Measurements from ENCODE around the gene CASP2. TPM values are rescaled to one million over a fixed set of nuclear protein-coding genes. Genes with fewer than 3 reads are reported as not detected.

The CASP2 gene
- total RNA-seq, 1 donor from 2014 or later = 18.6 TPM

GRCh38 chr7:143296686-143297085 lies 8.5 kb downstream of the CASP2 start:
- DNase-seq = no peak

GRCh38 chr7:143299346-143299745 lies 11.2 kb downstream of the CASP2 start:
- no peak for DNase-seq

GRCh38 chr7:143299840-143300239 lies 11.7 kb downstream of the CASP2 start:
- DNase-seq = no peak

DNA sequence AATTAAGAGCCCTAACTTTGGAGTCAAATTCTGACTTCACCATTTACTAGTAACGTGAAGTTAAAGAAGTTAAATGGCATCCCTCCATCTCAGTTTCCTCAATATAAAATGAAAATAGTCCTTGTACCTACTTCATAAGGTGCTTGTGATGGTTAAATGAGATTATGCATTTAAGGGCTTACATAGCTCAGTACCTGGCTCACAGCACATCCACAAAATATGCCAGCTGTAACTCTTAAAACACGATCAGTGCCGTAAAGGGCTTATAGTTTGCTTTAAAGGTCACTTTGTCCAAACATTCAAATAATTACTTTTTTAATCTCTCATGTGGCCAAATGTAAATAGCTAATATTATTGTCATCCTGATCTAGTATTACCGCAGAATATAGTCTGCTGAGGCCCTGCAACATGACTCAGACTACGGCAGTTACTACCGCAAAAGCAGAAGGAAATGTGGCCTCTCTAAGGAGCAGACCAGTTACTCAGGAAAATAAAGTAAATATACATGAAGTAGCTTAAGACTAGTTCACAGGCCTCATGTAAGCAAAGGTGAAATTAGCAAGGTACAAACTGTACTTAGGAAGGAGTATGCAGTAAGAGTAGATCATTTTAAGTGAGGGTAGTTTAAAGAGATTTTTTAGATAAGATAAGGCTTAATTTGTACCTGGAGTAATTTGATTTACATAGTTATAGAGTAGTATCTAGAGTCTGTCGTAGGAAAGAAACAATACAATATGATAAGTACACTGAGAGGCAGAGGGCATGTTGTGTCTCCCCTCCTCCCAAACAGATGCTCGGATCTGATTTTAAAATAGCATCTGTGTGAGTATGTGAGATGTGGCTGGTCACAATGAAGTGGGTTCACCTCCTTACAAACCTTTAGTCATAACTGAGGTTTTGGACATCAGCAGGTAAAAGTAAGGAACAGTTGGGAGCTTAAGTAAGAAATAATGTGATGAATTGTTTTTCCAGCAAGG lies 13.1 kb downstream of the CASP2 start:
- DNase-seq = no peak

DNA sequence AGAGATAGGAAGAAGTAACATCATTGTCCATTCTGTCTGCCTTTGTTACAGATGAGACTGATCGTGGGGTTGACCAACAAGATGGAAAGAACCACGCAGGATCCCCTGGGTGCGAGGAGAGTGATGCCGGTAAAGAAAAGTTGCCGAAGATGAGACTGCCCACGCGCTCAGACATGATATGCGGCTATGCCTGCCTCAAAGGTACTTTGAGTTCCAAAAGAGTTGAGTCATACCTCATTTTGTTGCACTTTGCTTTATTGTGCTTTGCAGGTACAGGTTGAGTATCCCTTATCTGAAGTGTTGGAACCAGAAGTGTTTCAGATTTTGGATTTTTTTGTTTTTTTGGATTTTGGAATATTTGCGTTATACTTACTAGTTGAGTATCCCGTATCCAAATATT lies 15.6 kb downstream of the CASP2 start:
- DNase-seq = no peak

GRCh38 chr7:143304938-143305337 lies 16.8 kb downstream of the CASP2 start:
- DNase-seq = no peak

DNA sequence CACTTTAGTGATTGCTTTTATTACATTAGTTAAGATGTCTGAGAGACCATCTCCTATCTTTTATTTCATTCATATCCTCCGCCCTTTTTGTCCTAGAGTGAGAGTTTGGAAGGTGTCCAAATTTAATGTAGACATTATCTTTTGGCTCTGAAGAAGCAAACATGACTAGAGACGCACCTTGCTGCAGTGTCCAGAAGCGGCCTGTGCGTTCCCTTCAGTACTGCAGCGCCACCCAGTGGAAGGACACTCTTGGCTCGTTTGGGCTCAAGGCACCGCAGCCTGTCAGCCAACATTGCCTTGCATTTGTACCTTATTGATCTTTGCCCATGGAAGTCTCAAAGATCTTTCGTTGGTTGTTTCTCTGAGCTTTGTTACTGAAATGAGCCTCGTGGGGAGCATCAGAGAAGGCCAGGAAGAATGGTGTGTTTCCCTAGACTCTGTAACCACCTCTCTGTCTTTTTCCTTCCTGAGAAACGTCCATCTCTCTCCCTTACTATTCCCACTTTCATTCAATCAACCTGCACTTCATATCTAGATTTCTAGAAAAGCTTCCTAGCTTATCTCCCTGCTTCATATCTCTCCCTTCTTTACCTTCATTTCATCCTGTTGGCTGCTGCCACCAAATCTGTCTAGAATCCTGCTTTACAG lies 17.4 kb downstream of the CASP2 start:
- no peak for DNase-seq

GRCh38 chr7:143308632-143309031 lies 20.5 kb downstream of the CASP2 start:
- DNase-seq = no peak

DNA sequence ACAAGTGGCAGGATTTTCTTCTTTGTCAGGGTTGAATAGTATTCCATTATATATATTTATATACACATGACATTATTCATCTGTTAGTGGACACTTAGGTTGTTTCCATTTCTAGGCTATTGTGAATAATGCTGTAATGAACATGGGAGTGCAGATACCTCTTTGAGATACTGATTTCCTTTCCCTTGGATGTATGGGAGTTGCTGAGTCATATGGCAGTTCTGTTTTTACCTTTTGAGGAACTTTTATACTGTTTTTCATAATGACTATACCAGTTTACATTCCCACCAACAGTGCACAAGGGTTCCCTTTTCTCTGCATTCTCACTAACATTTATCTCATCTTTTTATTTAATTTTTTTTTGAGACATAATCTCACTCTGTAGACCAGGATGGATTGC lies 26.0 kb downstream of the CASP2 start:
- DNase-seq = no peak

GRCh38 chr7:143315776-143316175 lies 27.6 kb downstream of the CASP2 start, which contains the start of gene CLCN1:
Gene CLCN1, plus strand, starts transcription at chr7:143316111. Its CDS starts 102 bp downstream, at chr7:143316213.
- DNase-seq = no peak

DNA sequence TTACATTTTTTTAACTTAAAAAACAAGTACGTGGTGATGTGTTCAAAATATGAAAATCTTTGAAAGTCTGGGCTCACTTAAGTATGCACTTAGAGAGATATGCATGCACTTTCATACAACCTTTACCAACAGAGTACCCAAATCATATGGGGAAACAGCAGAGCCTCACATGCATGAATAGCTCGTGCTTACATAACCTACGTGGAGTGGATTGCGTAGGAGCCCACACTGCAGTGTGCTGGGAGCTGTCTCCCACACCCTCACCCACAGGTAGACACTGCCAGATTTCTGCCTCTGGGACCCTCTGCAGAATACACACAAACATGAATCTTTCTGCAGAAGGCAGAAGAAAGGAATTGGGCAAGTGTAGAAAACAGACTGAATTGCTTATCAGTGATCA lies 28.3 kb downstream of the CASP2 start:
- DNase-seq = no peak

- DNase-seq = no peak
These were observed 30.5 kb downstream of the CASP2 start for GRCh38 chr7:143318661-143319060.

GRCh38 chr7:143320620-143321019 lies 32.5 kb downstream of the CASP2 start:
- no peak for DNase-seq

GRCh38 chr7:143321242-143321641 lies 33.1 kb downstream of the CASP2 start:
- DNase-seq = no peak

DNA sequence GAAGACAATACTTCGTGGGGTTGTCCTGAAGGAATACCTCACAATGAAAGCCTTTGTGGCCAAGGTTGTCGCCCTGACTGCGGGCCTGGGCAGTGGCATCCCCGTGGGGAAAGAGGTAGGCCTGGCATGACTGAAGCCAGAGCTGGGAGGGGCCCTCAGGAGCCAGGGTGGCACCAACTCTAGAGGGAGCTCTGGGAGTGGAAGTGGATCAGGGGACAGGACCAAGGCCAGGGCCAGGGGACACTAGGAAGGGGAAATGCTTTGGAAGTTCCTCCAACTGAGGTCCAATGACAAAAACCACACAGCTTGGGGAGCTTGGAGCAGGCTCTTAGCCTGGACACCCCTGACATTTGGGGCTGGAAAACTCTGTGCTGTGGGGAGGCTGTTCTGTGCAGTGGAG lies 33.6 kb downstream of the CASP2 start:
- no peak for DNase-seq

GRCh38 chr7:143322760-143323633 lies 34.8 kb downstream of the CASP2 start:
- DNase-seq = no peak

DNA sequence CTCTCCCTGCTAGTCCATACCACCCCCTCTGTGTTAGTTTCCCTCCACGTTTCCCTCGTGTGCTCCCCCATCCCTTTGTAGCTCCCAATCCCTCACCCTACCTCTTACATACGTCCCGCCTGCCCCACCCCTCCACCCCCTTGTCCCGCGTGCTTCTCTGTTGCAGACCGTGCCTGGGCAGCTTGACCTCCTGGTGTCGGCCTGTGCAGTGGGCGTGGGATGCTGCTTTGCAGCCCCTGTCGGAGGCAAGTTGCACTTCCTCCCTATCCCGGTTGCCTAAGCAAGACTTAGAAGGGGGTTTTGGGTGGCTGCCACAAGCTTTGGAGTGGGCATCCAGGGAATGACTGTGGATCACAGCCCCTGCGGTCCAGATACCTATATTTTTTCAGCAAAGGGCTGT lies 35.5 kb downstream of the CASP2 start:
- DNase-seq = no peak

DNA sequence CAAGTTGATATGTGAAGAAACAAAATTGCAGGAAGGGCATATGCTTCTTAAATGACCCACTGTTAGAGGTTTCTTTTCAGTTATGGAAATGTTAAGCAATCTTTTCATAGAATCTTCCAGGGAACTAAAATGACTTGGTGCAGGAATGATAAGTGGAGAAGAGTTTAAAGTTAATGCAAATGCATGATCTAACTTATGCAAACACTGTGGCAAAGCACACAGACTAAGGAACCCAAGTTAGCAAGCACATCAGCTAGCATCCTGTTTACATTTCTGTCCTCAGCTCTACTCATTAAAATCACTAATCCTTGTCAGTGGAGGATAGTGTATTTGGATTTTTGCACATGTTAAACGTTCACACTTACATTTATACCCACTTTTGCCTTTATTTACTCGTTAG lies 37.1 kb downstream of the CASP2 start:
- no peak for DNase-seq

GRCh38 chr7:143327903-143328302 lies 39.8 kb downstream of the CASP2 start:
- DNase-seq = no peak

GRCh38 chr7:143329471-143330170 lies 41.5 kb downstream of the CASP2 start:
- DNase-seq = no peak

GRCh38 chr7:143331179-143331801 lies 43.1 kb downstream of the CASP2 start:
- DNase-seq = no peak
